Hindlimb muscle (tissue), 1 donor: ENCODE data around the gene FERMT1. TPM values are rescaled to one million over a fixed set of nuclear protein-coding genes. Genes with fewer than 3 reads are reported as not detected.

ENCODE experiments used
- DNase-seq: peaks from one replicate; pipeline ENCODE4 v3.0.0-alpha.2; 2013
- polyA plus RNA-seq: library from polyadenylated mRNA; unstranded; fragments of 120-200 nt; gene quantifications from one replicate; pipeline ENCODE4 v1.2.1, GENCODE V29; 2013; ENCODE audit not compliant: insufficient read length

FERMT1 gene
- polyA plus RNA-seq = 0.19 TPM

GRCh38 chr20:6122873-6123648 is at the start of gene FERMT1:
FERMT1 (minus strand) TSS chr20:6123030; CDS start chr20:6119554, 3,476 bp downstream.
- peak; percentile 23 for DNase-seq

GRCh38 chr20:6169251-6169650 is 46.4 kb upstream of the FERMT1 start:
- no peak for DNase-seq

DNA sequence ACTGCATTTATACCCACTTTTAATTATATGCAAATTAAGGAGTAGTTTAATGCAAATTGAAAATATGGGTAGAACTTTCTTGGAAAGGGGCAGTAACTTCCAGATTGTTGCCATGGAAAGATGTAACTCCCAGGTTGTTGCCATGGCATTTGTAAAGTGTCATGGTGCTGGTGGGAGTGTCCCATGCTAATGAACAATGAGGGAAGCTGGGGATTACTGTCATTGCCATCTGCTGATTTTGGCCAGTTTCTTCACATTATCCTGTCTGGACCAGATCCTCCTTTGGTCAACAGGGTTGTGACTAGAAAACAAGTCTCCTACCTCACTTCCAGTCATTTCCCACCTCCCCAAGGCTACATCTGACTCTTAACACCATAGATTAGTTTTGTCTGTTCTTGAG is 45.4 kb upstream of the FERMT1 start:
- no peak for DNase-seq

- DNase-seq = no peak
Observed at GRCh38 chr20:6165346-6165745, 42.5 kb upstream of the FERMT1 start.

- DNase-seq = peak; percentile 79
Observed at GRCh38 chr20:6164421-6165341, 41.9 kb upstream of the FERMT1 start.

DNA sequence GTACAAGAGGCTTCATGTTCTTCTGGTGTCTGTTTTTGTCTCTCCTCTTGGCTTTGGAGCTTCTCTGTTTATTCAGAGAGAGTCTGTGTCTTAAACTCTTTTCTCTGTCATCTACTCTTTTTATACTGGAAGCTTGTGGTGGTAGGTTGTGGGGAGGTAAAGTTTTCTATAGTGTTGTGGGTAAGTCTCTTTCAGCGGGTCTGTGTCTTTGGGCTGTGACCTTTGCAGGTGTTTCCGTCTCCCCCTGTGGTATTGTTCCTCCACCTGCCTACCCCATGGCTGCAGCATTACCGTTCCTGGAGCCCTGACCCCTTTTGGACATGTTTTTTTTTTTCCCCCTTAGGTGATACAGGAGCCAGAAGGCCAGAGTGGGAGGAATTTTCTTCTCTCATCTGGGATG is 37.9 kb upstream of the FERMT1 start:
- DNase-seq = no peak

DNA sequence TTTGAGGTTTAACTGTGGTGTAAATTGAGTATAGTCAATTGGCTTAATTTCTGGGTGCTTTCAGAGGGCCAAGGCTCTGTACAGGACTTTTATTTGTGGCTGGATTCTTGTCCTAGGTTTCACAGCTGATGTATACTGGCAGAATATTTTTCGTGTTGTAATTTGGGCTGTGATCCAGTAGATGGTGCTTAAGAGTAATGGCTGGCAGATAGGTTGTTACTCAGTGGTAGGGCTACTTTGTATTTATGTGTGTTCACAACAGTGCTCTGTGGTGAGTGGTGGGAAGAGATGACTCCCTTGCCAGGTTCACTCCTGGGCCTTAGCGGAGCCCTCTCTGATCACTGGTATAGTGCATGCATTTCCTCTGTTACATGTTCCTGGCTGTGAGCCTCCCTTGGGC is 34.5 kb upstream of the FERMT1 start:
- DNase-seq = no peak

DNA sequence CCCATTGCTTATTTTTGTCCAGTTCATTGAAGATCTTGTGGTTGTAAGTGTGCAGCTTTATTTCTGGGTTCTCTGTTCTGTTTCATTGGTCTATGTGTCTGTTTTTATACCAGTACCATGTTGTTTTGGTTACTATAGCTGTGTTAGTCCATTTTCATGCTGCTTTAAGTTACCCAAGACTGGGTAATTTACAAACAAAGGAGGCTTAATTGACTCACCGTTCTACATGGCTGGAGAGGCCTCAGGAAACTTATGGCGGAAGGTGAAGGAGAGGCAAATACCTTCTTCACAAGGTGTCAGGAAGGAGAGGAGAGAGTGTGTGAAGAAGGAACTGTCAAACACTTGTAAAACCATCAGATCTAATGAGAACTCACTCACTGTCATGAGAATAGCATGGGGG is 29.9 kb upstream of the FERMT1 start:
- DNase-seq = no peak

- no peak for DNase-seq
Observed at GRCh38 chr20:6148073-6148472, 25.2 kb upstream of the FERMT1 start.

DNA sequence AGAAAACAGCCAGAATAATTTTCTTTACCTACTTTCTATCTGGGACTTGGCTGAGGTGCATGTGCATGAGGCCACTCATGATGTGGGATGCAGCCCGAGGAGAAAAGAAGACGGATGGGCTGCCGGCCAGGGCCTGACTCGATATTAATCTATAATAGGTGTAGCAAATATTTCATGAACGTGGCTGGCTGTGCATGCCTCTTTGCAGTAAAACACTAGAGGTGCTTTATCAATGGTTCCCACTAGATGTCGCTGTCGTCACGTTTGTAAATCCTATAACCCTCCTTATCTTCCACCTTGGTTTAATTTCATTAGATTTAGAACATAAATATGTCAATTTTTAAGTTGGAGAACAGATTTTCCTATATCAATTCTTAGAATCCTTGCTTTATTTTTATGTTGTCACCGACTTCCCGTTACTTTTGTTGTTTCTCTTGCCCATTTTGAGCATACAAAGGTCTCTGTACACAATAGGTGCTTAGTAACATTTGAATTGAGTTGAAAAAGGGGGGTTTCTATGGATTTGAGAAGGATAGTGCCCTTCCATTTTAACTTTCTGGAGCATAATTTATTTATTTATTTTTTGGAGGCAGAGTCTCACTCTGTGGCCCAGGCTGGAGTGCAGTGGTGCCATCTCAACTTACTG is 19.6 kb upstream of the FERMT1 start:
- DNase-seq = peak; percentile 48

DNA sequence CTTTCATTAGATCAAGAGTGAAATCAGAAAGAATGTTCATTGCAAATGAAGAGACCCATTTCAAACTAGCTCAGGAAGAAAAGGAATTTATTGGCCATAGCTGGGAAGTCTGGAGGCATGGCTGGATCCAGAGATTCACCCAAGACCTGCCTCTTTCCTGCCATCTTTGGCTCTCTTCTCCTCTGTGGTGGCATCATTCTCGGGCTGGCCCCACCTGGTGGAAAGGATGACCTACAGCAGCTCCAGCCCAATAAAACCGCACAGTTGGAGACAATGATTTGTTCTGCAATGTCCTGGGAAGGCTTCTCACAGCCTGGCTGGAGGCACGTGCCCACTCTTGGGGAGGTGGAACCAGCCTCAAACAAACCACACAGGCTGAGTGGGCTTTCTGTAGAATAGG is 18.1 kb upstream of the FERMT1 start:
- DNase-seq = no peak

DNA sequence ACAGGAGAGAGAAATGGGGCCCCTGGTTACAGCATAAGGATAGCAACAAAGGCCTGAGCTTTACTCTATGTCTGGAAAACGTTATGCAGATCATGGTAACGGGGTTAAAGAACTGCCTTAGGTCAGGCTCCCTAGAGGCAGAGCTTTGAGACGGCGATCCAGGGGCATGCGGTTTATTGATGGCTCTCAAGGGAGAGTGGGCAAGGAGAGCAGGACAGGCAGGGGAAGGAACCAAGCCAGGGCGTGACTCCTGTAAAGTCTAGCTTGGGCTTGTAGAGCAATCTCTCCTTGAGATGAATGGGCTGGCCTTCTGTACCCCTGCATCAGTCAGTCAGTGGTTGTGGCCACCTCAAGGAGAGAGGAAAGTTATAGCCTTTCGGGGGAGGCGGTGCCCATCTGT is 12.5 kb upstream of the FERMT1 start:
- no peak for DNase-seq

- DNase-seq = no peak
Observed at GRCh38 chr20:6134592-6134991, 11.8 kb upstream of the FERMT1 start.

DNA sequence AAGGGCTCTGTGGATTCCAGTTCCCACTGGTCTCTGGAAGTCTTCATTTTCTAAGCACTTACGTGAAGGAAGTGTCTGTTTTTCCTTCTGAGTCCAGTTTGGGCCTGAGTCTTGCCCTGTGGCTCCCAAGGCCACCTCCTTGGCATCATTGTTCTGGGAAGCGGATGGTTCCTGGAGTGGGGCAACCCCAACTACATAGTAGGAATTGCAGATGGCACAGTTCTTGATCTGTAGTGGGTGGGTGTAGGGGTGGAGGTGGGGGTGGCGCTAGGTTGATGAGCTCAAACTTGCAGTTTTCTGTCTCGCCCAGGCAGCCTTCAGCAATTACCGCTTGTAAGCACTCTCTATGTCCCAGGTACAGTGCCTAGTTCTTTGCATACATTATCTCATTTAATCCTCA is 7.2 kb upstream of the FERMT1 start:
- no peak for DNase-seq

DNA sequence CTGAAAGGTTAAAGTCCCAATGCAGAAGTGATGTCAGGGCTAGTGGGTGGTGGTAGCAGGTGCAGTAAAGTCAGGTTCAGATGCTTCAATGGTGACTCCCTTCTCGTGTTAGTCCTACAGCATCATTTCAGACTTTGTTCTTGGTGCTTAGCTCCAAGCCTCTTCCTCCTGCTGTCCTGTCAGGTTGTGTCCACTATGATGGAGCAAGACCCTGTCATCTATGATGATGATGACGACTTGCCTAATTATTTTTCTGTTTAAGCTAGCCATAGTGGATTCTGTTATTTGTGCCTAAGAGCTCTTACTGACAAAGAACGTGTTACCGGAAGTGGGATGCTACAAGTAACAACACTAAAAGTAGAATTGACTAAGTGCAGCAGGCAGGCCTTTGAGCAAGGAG is 5.0 kb upstream of the FERMT1 start:
- DNase-seq = no peak

DNA sequence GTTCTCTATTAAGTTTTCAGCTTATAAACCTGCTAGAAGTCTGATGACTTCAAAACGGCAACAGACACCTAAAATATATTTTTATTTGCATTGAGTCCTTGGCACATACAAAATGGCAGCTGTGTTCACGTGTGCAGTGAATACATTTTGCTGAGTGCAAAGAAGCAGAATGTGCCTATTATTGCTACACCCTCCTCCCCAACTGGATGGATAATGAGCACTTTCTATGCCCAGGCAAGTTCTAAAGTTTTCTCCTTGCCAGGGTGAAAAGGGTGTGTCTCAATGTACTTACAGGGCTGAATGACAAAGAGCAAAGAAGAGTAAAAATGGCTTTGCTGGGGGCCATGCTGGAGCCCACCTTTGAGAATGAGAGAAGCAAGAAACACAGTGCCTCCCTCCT is 4.0 kb upstream of the FERMT1 start:
- DNase-seq = no peak

GRCh38 chr20:6123649-6124014 is 802 bp upstream of the FERMT1 start:
- DNase-seq = no peak

GRCh38 chr20:6122111-6122872 is 538 bp downstream of the FERMT1 start:
- no peak for DNase-seq

GRCh38 chr20:6121504-6121903 is 1.3 kb downstream of the FERMT1 start:
- no peak for DNase-seq

DNA sequence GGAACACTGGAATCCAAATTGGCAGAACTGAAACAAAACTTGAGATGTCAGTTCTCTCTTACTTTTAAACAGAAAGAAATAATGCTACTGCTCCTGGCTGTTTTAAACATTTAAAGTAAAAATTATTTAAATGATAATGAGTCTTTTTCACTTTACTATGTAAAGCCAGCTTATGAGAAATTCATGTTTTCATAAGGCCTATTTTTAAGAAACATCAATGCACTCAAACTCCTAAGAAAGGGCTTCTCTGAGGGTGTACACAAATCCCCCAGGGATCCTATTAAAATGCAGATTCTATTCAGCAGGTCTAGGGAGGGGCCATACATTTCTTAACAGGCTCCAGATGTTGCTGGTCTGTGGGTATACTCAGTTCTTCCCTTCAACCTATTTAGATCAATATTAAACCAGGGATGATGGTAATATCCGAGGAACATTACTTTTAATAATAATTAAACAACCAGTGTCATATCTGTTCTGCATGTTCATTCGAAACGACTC is 2.3 kb downstream of the FERMT1 start:
- DNase-seq = no peak

DNA sequence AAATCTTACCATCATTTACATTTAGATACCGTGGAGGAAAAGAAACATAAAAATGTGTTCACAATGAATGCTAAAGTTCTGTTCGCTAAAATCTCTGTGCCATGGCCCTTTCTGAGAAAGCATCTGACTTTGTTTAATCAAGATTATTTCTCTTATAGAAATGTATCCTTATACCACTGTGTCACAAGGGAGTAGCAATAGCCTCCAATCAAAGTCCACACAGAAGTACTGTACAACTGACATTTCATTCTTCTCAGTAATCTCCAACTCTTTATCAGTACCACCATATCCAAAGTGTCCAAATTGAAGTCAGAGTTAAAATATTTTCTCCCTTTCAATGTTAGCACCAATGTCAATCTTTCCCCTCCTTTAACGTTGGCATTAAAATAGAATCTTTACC is 6.1 kb downstream of the FERMT1 start:
- no peak for DNase-seq

- DNase-seq = no peak
Observed at GRCh38 chr20:6115221-6115895, 7.5 kb downstream of the FERMT1 start.
